HEK293T (cell line): ENCODE data around the gene CELF1.

Experiments used
- ARNT ChIP-seq: fragments of 450-650 bp; IDR thresholded peaks from 2 replicates; pipeline ENCODE4 v1.6.1; 2017; ENCODE audit warnings: mild to moderate bottlenecking
- BHLHE40 ChIP-seq: fragments of 450-650 bp; IDR thresholded peaks from 2 replicates; pipeline ENCODE4 v1.6.1; 2016; ENCODE audit warnings: mild to moderate bottlenecking, moderate library complexity, borderline replicate concordance
- ELF4 ChIP-seq: fragments of 450-650 bp; IDR thresholded peaks from 2 replicates; pipeline ENCODE4 v1.6.1; 2017; ENCODE audit warnings: antibody characterized with exemption
- FOXK2 ChIP-seq: fragments of 450-650 bp; IDR thresholded peaks from 2 replicates; pipeline ENCODE4 v1.6.1; 2016; ENCODE audit warnings: mild to moderate bottlenecking
- FOXM1 ChIP-seq: fragments of 450-650 bp; IDR thresholded peaks from 2 replicates; pipeline ENCODE4 v1.6.1; 2017; ENCODE audit warnings: mild to moderate bottlenecking, borderline replicate concordance
- HDGF ChIP-seq: fragments of 450-650 bp; IDR thresholded peaks from 2 replicates; pipeline ENCODE4 v1.6.1; 2017; ENCODE audit warnings: antibody characterized with exemption, borderline replicate concordance
- NFRKB ChIP-seq: fragments of 450-650 bp; IDR thresholded peaks from 2 replicates; pipeline ENCODE4 v1.6.1; 2016; ENCODE audit warnings: mild to moderate bottlenecking, moderate library complexity
- SP1 ChIP-seq: fragments of 450-650 bp; IDR thresholded peaks from 2 replicates; pipeline ENCODE4 v1.6.1; 2017
- SUZ12 ChIP-seq: fragments of 450-650 bp; IDR thresholded peaks from 2 replicates; pipeline ENCODE4 v1.6.1; 2016; ENCODE audit warnings: mild to moderate bottlenecking
- ZNF384 ChIP-seq: fragments of 450-650 bp; IDR thresholded peaks from 2 replicates; pipeline ENCODE4 v1.6.1; 2016

GRCh38 chr11:47514825-47515647 is 37.9 kb downstream of the CELF1 start:
- TF ChIP-seq FOXM1 (no peak), ZNF384 (no peak), ARNT (no peak), SUZ12 (no peak), SP1 (no peak), ELF4 (no peak), BHLHE40 (no peak), NFRKB (no peak), HDGF (no peak), FOXK2 (no peak)
